ENCODE data around the gene ZNF575.

Gene ZNF575

DNA sequence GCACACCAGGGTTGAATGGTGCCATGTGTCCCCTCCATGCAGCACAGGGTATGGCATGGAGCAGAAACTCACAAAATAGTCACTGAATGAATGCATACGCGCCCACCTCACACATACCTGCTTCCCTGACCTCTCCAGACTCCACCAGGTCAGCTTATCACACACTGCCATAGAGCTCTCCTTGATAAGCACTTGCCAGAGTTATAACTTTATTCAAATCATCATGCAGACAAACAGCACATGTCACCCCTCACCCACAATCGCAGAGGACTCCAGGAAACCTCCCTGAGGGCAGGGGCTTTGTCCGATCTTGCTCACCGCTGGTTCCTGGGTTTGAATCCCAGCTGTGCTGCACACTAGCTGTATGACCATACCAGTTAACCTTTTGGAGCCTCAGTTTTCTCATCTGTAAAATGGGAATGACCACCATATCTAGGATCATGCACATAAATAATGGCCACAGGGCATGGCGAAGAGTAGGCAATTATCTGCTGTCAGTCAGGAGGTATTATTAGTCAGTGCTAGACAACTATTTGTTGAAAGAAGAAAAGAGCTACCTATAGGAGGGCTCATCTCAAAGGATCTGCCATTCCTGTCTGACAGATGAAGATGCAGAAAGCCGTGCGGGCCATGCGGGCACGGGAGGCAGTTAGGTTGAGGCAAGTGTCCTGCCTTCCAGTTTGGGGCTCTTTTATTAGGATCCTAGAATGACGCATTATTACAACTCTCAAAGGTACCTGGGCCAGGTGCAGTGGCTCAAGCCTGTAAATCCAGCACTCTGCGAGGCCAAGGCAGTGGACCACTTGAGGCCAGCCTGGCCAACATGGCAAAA, 28.4 kb downstream of the ZNF575 start:
- Histone ChIP-seq H3K36me3 (ENCODE audit: control insufficient read depth, insufficient read depth, low read length) (peaks cover 36% of the 10 kb centered on the region), H3K9ac (ENCODE audit: low read length) (no peak overlapping the region), H3K27me3 (ENCODE audit: control insufficient read depth, insufficient read depth, low read length) (no peaks in the 10 kb centered on the region), H3K4me1 (ENCODE audit: control insufficient read depth, insufficient read depth, low read length) (no peaks in the 10 kb centered on the region), H3K9me3 (ENCODE audit: control insufficient read depth, insufficient read depth, low read depth, low read length) (no peaks in the 10 kb centered on the region), H3K4me3 (ENCODE audit: low read depth, low read length) (no peak overlapping the region), H3K27ac (ENCODE audit: low read depth, low read length) (no peak overlapping the region)

DNA sequence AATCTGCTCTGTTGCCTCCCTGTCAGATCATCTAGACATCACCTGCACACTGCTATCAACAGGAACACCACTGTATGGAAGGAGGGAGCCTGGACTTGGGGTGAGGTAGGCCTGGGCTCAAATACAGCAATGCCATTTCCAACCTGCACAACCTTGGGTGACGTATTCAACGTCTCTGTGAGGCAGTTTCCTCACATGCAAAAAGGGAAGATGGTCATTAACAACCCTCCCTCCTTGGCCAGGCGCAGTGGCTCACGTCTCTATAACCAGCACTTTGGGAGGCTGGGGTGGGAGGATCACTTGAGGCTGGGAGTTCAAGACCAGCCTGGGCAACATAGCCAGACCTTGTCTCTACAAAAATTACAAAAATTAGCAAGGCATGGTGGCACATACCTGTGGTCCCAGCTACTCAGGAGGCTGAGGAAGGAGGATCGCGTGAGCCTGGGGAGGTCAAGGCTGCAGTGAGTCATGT, 29.3 kb downstream of the ZNF575 start:
- H3K4me3 ChIP-seq (ENCODE audit: low read depth, low read length) = no peak overlapping the region
- H3K27me3 ChIP-seq (ENCODE audit: control insufficient read depth, insufficient read depth, low read length) = no peaks in the 10 kb centered on the region
- no peak overlapping the region for H3K27ac ChIP-seq (ENCODE audit: low read depth, low read length)
- no peak overlapping the region for H3K9ac ChIP-seq (ENCODE audit: low read length)
- no peaks in the 10 kb centered on the region for H3K9me3 ChIP-seq (ENCODE audit: control insufficient read depth, insufficient read depth, low read depth, low read length)
- no peaks in the 10 kb centered on the region for H3K4me1 ChIP-seq (ENCODE audit: control insufficient read depth, insufficient read depth, low read length)
- peaks cover 36% of the 10 kb centered on the region for H3K36me3 ChIP-seq (ENCODE audit: control insufficient read depth, insufficient read depth, low read length)

GRCh38 chr19:43562698-43563241, 29.8 kb downstream of the ZNF575 start:
- Histone ChIP-seq H3K27me3 (ENCODE audit: control insufficient read depth, insufficient read depth, low read length) (no peaks in the 10 kb centered on the region), H3K4me3 (ENCODE audit: low read depth, low read length) (no peak overlapping the region), H3K36me3 (ENCODE audit: control insufficient read depth, insufficient read depth, low read length) (peaks cover 34% of the 10 kb centered on the region), H3K27ac (ENCODE audit: low read depth, low read length) (no peak overlapping the region), H3K4me1 (ENCODE audit: control insufficient read depth, insufficient read depth, low read length) (no peaks in the 10 kb centered on the region), H3K9ac (ENCODE audit: low read length) (no peak overlapping the region), H3K9me3 (ENCODE audit: control insufficient read depth, insufficient read depth, low read depth, low read length) (no peaks in the 10 kb centered on the region)

DNA sequence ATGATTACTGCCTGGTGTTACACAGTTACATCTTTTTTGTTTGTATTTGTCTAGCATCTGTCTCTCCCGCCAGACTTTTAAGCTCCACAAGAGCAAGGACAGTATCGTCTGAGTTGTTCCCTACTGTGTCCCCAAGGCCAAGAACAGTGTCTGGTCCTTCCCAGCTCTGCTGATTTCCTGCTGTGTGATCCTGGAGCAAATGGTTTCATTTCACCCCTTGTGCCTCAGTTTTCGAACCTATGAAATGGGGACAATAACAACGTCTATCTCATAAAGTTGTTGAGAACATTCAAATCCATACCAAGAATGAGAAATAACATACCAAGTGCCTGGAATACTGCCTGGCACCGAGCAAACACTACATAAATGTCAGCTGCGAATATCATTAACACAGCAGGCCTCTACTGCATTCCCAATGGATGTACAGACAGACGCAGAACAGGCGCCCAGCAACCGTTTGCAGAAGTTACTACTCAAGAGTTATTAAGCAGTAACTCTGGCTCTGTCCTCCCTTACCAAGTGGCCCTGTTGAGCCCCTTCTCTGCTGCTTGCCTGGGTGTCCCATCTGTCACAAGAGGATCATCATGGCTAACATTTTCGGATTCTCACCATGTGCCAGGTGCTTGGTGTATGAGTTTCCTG, 30.9 kb downstream of the ZNF575 start:
- no peak overlapping the region for H3K27ac ChIP-seq (ENCODE audit: low read depth, low read length)
- no peaks in the 10 kb centered on the region for H3K27me3 ChIP-seq (ENCODE audit: control insufficient read depth, insufficient read depth, low read length)
- H3K36me3 ChIP-seq (ENCODE audit: control insufficient read depth, insufficient read depth, low read length) = peaks cover 30% of the 10 kb centered on the region
- H3K4me1 ChIP-seq (ENCODE audit: control insufficient read depth, insufficient read depth, low read length) = no peaks in the 10 kb centered on the region
- H3K9me3 ChIP-seq (ENCODE audit: control insufficient read depth, insufficient read depth, low read depth, low read length) = no peaks in the 10 kb centered on the region
- H3K9ac ChIP-seq (ENCODE audit: low read length) = no peak overlapping the region
- no peak overlapping the region for H3K4me3 ChIP-seq (ENCODE audit: low read depth, low read length)

DNA sequence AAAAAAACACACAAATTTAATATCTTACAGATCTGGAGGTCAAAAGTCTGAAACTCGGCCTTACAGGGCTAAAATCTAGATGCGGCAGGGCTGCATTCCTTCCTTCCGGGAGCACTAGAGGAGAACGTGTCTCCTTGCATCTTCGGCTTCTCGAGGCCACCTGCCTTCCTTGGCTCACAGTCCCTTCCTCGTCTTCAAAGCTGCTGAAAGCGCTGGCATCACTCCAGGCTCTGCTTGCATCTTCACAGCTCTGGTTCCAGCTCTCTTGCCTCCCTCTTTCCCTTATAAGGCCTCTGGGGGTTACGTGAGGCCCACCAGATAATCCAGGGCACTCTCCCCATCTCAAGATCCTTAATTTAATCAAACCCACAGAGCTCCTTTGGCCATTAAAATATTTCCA, 31.8 kb downstream of the ZNF575 start:
- Histone ChIP-seq H3K36me3 (ENCODE audit: control insufficient read depth, insufficient read depth, low read length) (peaks cover 27% of the 10 kb centered on the region), H3K4me1 (ENCODE audit: control insufficient read depth, insufficient read depth, low read length) (no peaks in the 10 kb centered on the region), H3K9me3 (ENCODE audit: control insufficient read depth, insufficient read depth, low read depth, low read length) (no peaks in the 10 kb centered on the region), H3K9ac (ENCODE audit: low read length) (no peak overlapping the region), H3K27ac (ENCODE audit: low read depth, low read length) (no peak overlapping the region), H3K4me3 (ENCODE audit: low read depth, low read length) (no peak overlapping the region), H3K27me3 (ENCODE audit: control insufficient read depth, insufficient read depth, low read length) (no peaks in the 10 kb centered on the region)

- H3K27me3 ChIP-seq (ENCODE audit: control insufficient read depth, insufficient read depth, low read length) = no peaks in the 10 kb centered on the region
- no peak overlapping the region for H3K27ac ChIP-seq (ENCODE audit: low read depth, low read length)
- H3K9ac ChIP-seq (ENCODE audit: low read length) = no peak overlapping the region
- no peaks in the 10 kb centered on the region for H3K9me3 ChIP-seq (ENCODE audit: control insufficient read depth, insufficient read depth, low read depth, low read length)
- peaks cover 3% of the 10 kb centered on the region for H3K4me1 ChIP-seq (ENCODE audit: control insufficient read depth, insufficient read depth, low read length)
- no peak overlapping the region for H3K4me3 ChIP-seq (ENCODE audit: low read depth, low read length)
- peaks cover 17% of the 10 kb centered on the region for H3K36me3 ChIP-seq (ENCODE audit: control insufficient read depth, insufficient read depth, low read length)
These were observed 36.7 kb downstream of the ZNF575 start for GRCh38 chr19:43569657-43570056.

- Histone ChIP-seq H3K4me1 (ENCODE audit: control insufficient read depth, insufficient read depth, low read length) (peaks cover 6% of the 10 kb centered on the region), H3K27me3 (ENCODE audit: control insufficient read depth, insufficient read depth, low read length) (no peaks in the 10 kb centered on the region), H3K27ac (ENCODE audit: low read depth, low read length) (no peak overlapping the region), H3K9ac (ENCODE audit: low read length) (no peak overlapping the region), H3K9me3 (ENCODE audit: control insufficient read depth, insufficient read depth, low read depth, low read length) (no peaks in the 10 kb centered on the region), H3K4me3 (ENCODE audit: low read depth, low read length) (no peak overlapping the region), H3K36me3 (ENCODE audit: control insufficient read depth, insufficient read depth, low read length) (peaks cover 14% of the 10 kb centered on the region)
These were observed 37.3 kb downstream of the ZNF575 start for GRCh38 chr19:43570174-43570791.

DNA sequence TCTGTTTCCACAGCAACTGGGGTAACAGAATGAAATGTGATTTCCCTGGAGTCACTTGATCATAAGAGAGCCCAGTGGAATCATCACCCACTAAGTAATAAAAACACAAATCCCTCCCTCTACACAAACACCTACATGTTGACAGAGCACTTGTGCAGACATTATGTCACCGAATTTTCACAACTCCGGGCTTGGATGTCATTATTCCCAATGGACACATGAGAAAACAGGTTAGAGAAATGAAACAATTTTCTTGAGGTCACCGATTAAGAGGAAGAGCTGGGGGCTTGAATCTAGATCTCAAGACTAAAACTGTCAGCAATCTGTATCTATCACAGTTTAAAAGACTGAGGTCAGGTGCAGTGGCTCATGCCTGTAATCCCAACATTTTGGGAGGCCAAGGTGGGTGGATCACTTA, 39.2 kb downstream of the ZNF575 start:
- Histone ChIP-seq H3K27me3 (ENCODE audit: control insufficient read depth, insufficient read depth, low read length) (no peaks in the 10 kb centered on the region), H3K27ac (ENCODE audit: low read depth, low read length) (no peak overlapping the region), H3K36me3 (ENCODE audit: control insufficient read depth, insufficient read depth, low read length) (peaks cover 14% of the 10 kb centered on the region), H3K4me3 (ENCODE audit: low read depth, low read length) (no peak overlapping the region), H3K9me3 (ENCODE audit: control insufficient read depth, insufficient read depth, low read depth, low read length) (no peaks in the 10 kb centered on the region), H3K9ac (ENCODE audit: low read length) (no peak overlapping the region), H3K4me1 (ENCODE audit: control insufficient read depth, insufficient read depth, low read length) (peaks cover 11% of the 10 kb centered on the region)

DNA sequence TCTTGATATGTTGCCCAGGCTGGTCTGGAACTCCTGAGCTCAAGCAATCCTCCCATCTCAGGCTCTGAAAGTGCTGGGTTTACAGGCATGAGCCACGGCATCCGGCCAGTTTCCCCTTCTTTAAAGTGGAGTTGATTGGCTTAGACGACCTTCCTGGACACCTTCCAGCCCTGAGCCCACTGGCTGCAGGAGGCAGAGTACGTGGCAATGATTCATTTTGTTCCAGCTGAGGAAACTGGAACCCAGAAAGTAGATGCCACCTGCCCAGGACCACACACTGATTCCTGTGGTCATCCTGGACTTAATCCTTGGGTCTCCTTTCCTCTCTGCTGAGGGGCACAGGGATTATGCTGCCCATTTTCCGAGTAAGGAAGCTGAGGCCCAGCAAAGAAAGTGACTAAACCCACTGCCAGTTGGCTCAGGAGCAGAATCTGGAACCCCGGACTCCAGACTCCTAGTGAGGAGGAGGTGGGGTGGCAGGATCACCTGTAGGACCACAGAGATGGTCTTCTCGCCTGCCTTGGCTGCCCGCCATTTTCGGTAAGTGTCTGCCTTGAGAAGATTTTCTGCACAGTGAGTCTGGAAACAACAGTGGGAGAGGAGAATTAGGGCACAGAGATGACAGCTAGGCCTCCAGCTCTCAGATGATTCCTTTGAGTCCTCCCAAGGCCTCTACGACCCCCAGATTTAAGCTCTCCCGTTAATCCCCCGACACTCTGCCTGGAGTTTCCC, 41.6 kb downstream of the ZNF575 start:
- H3K9me3 ChIP-seq (ENCODE audit: control insufficient read depth, insufficient read depth, low read depth, low read length) = no peaks in the 10 kb centered on the region
- H3K36me3 ChIP-seq (ENCODE audit: control insufficient read depth, insufficient read depth, low read length) = peaks cover 14% of the 10 kb centered on the region
- peaks cover 11% of the 10 kb centered on the region for H3K4me1 ChIP-seq (ENCODE audit: control insufficient read depth, insufficient read depth, low read length)
- H3K27me3 ChIP-seq (ENCODE audit: control insufficient read depth, insufficient read depth, low read length) = no peaks in the 10 kb centered on the region
- H3K9ac ChIP-seq (ENCODE audit: low read length) = peak overlapping the region; percentile 92
- H3K27ac ChIP-seq (ENCODE audit: low read depth, low read length) = peak overlapping the region; percentile 77; the same call in 1 of the 2 replicates
- H3K4me3 ChIP-seq (ENCODE audit: low read depth, low read length) = peak overlapping the region; percentile 98

GRCh38 chr19:43575156-43575950, 42.4 kb downstream of the ZNF575 start, which contains the start of the genes PINLYP and XRCC1:
Gene PINLYP (plus strand): TSS chr19:43575801. CDS start chr19:43577192, 1,391 bp downstream.
Gene XRCC1 (minus strand): TSS chr19:43575527. CDS start chr19:43575458, 69 bp downstream.
- Histone ChIP-seq H3K36me3 (ENCODE audit: control insufficient read depth, insufficient read depth, low read length) (peaks cover 14% of the 10 kb centered on the region), H3K27ac (ENCODE audit: low read depth, low read length) (peak within 1 kb of the TSS; percentile 77; the same call in 1 of the 2 replicates), H3K9ac (ENCODE audit: low read length) (peak within 1 kb of the TSS; percentile 92), H3K4me3 (ENCODE audit: low read depth, low read length) (peak within 1 kb of the TSS; percentile 98), H3K9me3 (ENCODE audit: control insufficient read depth, insufficient read depth, low read depth, low read length) (no peaks in the 10 kb centered on the region), H3K27me3 (ENCODE audit: control insufficient read depth, insufficient read depth, low read length) (no peaks in the 10 kb centered on the region), H3K4me1 (ENCODE audit: control insufficient read depth, insufficient read depth, low read length) (peaks cover 11% of the 10 kb centered on the region)

All from HUES6 (cell line).